AG08395 (cell line): ENCODE data around the gene SLC25A26.

Experiments
- DNase-seq: peaks from one replicate; pipeline ENCODE4 v3.0.0; 2012; ENCODE audit warnings: mixed read lengths, low spot score

SLC25A26 gene

DNA sequence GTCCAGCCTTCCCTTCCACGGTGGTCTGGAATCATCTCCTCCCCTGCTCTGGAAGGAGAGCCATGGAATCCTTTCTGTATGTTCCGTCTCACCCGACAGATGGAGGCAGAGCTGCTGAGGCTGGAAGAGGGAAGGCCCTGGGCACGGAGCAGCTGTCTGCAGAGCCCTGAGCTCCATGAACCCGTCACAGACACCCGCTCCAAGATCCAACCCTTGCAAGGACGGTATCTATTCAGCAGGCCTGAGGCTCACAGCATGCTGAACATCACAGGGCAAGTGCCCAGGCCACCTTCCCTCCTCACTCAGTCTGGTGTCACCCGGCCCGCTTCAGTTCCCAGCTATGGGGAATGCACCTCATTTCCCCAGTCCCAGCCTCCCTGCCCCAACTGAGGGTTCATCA lies 176.1 kb downstream of the SLC25A26 start:
- DNase-seq, result no peak

DNA sequence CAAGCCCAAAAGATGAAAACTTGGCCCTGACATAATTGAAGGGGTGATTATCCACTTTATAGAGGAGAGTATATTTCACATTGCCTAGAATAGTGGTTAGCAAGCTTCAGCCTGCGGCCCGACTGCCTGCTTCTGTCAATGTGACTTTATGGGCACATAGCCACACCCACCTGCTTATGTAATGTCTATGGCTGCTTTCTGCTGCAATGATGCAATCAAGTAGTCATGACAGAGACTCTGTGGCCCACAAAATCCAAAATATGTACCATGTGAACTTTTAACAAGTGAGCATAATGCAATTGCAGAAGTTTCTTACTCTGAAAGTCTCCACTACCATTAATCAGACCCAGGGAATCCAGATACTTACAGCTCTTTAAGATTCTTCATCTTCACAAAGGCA lies 176.9 kb downstream of the SLC25A26 start:
- DNase-seq, result no peak

DNA sequence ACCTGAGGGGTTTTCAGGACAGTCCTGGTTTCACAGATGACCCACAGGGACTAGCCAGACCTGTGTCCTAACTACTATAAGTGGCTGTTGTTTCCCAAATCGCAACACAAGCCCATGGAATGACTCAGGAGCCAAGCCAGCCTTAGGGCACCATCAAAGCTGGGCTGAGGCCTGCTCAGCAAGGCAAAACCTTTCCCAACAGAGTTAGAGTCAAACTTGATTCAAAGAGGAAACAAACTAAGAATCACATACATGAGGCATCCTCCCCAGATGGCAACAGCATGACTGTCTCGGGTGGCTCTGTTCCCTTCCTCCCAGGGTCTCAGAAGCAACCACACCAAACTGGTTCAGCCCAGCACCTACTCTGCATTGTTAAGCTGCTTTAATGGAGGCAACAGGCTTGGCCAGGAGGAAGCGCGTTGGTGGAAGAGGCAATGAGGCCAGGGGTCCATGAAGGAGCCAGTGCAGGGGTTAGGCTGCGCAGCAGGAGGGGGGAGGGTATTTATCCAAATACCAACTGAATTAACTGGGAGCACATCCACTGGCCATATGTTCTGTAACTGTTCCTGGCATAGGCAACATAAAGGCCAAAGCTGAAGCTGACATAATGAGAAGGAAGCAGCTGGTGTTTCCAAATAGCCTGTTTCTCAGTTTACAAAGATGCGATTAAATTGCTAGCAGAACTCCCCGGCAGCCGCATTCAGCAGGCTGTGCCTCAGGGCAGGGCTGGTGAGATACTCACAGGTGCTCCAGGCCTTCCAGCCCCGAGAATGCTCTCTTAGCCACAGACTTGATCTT lies 177.6 kb downstream of the SLC25A26 start:
- no peak for DNase-seq

DNA sequence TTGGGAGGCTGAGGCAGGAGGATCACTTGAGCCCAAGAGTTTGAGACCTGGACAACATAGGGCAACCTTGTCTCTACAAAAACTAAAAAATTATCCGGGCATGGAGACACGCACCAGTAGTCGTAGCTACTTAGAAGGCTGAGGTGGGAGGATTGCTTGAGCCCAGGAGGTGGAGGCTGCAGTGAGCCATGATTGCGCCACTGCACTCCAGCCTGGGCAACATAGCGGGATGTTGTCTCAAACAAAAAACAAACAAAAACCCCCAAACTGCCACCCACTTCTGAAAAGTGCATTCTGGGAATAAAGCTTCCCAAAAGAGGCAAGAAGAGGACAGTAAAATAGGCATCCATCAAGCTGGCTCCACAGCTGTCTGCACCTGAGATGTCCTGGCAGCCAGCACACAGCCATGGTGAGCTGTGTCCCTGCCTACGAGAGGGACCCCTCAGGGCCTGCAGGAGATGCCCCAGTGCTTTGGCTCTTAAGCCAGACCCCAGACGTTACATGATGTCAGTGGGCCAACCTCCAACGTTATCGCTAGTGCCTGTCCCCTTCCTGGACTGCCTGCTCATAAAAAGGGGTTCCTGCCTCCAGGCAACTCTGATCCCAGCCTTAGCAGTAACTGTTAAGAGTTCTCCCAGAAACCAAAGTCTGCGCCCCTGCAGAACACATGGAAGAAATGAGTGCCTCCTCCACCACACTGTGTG lies 178.9 kb downstream of the SLC25A26 start:
- DNase-seq, result no peak

DNA sequence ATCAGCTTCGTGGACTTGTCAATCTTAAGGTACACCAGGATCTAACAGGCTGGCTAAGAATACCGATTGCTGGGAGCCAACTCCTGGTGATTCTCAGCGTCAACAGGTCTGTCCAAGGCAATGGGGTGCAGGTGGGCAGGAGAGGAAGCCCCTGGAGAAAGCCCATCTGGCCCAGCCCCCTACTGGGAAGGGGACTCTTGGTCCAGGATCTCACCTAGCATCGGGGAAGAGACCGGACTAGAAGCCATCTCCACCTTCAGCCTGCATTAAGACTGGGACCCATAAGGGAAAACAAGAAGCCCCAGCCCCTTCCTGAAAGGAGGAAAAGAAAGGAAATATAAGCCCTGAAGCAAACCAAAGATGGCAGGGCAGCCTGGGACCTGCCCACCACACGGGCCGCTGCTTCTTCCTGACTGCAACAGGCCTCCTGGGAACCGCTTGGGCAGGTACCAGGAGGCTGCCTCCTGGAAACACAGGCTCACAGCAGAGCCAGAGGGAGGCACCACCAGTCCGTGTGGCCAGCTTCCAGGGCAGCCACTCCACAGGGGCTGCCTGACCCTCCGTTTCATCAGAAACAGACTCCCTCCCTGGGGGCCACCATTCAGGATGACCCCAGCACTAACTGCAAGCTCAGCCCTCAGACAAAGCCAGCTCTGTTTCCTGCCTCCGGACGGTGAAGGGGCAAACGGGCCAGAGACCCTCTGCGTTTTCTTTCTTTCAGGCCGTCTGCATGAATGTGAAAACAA lies 179.8 kb downstream of the SLC25A26 start:
- DNase-seq, result no peak

DNA sequence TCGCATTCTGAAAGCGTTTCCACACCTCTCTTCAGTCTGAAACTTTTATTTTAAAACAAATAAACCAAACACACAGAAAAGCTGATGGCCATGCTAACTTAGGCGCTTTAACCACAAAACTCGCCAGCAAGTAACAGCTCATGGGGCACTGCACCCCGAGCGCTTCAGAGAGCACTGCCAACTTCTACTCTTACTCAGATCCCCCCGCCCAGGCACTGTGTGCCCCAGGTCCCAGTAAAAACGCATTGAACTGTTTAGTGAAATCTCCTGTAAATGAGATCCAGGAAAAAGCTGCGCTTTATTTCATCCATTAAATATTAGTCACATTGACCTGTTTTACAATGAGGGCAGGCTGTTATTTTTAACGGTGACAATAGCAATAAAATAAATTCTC lies 180.4 kb downstream of the SLC25A26 start:
- DNase-seq, result no peak

DNA sequence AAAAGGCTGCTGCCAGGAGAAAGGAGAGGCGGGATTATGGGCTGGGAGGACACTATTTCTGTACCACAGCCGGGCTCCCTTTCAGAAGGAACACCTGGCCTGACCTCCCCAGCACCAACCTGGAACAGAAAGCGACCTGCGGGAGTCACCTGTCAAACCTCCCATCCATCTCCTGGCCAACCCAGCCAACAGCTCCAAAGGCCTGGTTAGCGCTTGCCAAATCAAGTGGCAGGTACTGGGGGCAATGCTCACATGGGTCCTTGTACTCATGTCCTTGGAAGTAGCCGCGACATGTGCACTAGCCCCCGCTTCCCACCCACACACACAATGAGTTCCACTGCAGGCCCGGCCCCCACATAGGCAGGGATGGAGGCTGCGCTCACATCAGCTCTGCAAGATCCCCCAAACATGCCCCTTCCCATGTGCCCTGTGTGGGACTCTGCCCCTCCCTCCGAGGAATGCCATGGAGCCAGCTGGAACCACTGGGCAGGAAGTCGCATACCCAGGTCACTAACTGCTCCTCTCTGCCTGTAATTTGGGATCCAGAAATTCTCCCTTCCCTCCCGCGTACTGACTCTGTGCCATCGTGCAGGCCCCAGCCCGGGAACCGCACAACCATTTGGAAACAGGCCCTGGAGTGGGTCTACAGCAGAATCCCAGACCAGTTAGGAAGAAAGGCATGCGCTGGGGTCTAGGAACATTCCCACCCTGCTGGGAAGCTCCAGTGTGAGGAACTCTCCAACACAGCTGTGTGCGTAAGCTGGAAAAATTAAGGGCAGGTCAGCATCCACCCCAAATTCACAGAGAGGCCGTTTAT lies 181.1 kb downstream of the SLC25A26 start:
- no peak for DNase-seq

DNA sequence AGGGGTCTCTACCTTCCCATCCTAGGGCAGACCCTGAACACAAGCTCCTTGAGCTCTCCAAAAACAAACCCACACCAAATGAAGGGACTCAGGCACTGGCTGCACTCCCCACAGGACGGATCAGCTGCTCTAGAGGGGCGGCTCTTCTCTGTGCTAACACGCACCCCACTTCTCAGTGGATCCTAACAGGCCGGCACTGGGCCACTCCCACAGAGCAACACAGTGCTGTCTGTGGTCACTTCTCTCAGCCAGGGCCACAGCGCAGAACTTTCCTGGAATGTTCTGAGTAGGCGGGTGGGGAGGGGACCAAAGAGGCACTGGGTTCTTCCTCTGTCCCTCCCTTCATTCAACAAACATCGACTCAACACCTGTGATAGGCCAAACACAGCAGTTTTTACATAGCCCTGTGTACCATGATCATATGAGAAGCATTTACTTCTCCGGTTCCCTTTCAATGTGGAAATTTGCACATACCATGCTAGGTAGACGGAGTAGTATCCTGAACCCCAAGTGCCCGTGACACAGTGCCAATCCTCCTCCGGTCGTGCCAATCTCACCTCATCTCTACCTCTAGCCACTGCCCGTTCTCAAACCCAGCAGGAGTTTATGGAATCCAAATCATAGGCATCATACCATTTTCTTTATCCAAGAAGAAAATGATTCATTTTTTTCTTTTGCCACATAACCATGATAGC lies 181.9 kb downstream of the SLC25A26 start:
- DNase-seq, result peak; percentile 56

DNA sequence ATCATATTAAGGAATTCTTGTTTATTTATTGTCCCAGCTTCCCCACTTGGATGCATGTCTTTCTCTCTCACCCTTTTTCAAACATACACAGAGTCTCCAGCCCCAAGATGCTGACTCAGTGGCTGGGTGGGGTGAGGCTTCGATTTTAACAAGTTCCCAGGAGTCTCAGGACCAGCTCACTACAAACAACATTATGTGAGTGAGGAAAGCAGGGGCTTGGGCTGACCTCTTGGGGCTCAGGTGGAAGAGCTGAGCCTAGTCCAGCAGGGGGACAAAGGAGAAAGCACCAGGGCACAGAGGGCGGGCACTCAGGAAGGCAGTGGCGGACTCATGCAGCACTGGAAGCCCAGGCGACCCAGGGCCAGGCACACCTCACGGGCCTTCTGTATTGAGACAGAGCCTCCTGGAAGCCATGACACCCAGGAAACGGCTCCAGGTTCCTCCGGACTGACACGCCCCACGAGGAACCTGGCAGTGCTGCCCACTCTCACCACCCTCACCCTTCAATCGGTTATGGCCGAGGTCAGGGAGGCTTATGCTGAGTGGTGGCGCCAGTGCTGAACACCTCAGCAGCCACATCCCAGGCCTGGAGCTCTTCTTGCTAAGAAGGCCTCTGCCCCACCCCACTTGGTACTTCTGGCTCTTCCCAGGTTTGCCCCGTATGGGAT lies 182.7 kb downstream of the SLC25A26 start:
- DNase-seq, result peak; percentile 34

DNA sequence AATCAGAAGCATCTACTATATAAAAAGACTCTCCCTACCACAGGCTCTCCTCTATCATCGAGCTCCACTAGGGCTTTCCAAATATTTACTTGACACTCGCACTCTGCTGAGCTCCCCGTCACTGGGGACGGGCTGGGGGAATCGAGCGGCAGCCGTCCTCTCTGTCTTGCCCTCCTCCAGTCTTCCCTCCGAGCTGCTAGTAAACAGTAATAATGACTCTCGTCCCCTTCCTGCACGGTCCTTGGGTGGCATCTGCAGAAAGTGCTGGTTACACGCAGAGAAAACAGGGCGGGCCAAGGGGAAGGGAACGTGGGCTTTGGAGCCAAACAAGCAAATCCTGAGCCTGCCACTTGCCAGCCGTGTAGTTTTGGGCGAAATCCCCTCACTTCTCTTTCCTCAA lies 183.4 kb downstream of the SLC25A26 start:
- DNase-seq, result no peak

DNA sequence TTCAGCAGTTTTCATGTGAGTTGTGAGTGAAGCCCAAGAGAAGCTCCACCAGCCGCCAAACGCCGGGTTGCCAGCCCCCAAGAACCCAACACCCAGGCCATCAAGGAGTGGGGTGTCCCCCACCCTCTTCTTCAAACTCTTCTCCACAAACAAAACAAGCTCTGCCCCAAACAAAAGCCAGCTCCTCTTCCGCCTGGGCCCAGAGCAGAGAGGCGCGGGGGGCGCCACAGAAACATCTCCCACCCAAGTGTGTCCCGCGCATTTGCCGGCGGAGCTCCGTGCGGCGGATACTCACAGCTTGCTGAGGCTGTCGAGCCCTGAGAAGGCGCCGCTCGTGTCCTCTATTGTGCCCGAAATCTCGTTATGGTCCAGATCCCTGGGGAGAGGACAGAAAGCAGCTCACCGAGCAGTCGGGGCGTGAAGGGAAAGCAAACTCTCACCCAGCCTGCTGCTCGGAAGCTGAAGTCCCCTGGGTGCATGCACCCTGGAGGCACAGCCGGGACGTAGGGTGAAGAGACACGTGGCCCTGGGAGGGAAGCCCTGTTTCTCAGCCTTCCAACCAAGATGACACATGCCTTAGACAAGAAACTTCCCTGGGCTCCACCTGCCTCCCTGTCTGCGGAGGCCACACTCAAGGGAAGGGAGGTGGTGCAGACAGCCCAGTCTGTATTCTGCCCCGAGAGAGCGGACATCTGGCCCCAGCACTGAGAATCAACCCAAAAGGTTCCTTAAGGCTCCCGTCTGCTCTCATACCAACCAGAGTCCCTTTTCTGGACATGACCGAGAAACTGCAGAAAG lies 184.3 kb downstream of the SLC25A26 start:
- no peak for DNase-seq

DNA sequence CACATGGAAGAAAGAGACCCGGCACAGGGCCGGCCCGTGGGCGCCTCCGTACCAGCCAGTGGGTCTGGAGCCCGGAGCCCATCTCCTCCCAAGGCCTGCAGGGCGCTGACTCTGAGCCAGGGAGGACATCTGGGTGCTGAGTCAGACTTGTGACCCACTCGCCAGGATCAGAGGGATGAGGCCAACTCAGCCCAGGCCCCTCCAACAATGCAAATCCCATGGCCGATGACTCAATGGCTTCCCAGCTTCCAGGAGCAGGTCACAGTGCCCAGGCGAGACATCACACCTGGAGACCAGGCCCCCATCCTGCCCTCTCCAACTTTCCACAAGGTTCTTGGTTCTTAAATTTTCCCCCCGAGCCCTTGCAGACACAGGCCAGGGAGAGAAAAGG lies 184.9 kb downstream of the SLC25A26 start:
- DNase-seq, result peak; percentile 92

DNA sequence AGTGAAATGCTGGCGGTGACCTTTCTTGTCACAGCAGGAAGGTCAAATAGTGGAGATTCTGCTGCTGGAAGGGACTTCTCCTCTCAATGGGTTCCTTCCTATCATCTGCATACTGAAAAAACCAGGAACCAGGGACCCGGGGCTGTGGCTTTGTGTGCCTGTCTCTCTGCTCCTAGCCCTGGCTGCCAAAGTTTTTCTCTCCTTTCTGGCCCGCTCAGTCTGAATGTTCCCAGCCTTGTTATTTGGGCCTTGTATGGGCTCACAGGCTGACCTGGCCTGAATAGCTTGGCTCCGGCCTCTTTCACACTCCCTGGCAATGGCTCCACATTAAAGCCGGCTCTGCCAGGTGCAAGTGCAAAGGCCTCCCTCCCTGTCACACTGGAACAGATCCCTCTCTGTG lies 185.4 kb downstream of the SLC25A26 start:
- no peak for DNase-seq

DNA sequence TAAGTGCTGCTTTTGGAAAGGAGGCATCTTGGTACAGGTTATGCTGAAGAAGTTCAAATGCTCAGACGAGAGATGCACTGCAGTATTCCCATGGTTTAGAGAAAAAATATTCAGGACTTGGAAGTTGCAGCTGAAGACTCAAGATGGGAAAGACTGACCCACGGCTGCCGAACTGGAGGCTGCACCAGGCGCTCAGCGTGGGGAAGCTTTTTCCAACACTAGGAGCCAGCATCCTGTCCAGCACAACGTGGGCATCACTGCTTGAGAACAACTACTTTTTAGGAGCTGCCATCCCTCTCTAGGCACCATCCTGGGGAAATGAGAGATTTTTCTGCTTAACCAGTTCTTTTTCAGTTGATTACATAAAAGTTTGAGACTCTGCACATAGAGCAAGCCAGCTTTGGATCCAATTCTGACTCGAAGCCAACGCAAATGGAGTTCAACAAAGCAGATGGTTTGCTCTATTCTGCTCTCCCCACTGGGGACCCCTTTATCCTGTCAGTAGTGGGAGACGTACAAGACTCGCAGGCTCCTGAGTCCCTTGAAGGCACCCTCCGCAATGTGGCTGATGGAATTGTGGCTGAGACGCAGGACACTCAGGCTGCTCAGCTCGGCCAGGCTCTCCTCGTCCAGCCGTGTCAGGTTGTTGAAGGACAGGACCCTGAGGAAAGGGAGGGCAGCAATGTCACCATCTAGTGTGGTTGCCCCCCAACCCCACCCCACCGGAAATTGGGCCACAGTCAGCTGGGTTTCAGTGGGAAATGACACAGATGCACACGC lies 186.2 kb downstream of the SLC25A26 start:
- no peak for DNase-seq

DNA sequence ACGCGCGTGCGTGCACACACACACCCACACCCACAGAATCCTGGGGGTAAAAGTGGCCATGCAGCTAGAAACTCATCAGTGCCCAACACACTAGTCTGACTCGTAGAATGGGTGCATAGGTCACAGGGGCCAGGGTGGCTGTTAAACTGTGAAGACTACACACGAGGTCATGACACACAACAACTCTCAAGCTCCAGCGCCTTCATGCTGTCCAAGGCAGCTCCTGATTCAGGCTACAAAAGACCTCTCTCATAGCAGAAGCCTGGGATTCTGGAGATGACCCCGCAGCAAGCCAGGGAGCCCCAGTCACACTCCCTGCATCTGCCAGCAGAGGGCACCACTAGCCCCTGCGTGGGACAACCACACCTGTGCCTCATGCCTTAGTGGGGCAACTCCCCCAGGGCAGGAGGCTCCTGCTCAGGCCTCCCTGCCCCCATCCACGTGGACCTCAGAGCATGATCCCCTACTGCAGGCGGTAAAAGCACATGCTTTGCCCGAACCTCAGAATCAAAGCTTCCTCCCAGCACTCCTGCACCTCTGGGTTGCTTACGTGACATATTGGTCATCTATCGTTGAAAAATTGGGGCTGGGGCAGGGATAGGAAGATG lies 186.9 kb downstream of the SLC25A26 start:
- peak; percentile 77 for DNase-seq

DNA sequence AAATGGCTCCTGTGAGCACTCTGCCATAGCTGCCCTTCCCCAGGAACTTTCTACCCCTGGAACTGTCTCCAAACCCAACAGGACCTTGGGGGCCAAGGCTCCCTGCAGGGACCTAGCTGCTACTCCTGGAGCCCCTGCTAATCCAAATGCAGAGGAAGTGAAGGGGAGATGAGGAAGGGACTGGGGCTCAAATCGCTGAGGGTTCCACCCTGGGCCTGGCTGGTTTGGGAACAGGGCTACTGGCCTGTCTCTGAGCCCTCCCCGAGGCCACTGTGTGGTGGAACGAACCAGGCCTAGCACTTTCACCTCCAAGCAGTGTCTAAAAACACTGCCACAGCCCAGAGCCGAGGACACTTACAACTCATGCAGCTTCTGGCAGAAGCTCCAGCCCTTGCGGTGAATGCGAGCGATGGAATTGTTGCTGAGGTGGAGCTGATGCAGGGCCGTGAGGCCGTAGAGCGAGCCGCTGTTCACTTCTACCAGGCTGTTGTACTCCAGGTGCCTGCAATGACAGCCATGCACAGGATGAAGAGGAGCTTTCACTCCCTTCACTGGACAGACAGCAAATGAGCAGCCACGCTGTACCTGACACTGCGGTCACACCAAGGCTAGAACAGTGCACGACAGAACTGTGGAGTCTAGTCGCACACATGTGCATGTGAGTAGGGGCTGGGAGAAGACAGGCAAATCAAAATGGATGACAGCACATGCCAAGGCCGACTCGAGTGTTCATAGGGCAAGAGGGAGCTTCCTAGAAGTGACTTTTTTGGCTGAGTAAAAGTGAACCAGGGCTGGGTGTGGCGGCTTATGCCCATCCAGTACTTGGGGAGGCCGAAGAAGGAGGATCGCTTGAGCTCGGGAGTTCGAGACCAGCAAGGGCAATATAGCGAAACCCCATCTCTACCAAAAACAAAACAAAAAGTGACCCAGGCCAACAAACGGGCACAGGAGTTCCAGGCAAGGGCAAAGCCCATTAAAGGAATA lies 189.3 kb downstream of the SLC25A26 start:
- DNase-seq, result no peak

DNA sequence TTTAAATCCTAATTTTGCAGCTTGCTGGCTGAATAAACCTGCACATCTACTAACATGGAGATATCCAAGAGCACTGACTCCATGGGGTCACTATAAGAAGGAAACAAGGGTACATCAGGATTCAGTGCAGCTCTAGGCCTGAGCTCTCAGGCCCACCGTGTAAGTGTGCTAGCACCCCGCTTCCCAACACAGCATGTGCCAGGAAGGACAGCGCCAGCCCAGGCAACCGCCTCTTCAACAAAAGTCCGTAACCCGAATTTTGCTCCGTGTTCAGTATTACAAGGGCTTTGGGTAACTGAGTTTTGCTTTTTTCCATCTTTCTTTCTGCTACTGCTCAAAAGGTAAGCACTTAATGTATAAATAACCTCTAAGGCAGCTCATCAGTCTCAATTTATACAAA lies 190.2 kb downstream of the SLC25A26 start:
- DNase-seq, result no peak

DNA sequence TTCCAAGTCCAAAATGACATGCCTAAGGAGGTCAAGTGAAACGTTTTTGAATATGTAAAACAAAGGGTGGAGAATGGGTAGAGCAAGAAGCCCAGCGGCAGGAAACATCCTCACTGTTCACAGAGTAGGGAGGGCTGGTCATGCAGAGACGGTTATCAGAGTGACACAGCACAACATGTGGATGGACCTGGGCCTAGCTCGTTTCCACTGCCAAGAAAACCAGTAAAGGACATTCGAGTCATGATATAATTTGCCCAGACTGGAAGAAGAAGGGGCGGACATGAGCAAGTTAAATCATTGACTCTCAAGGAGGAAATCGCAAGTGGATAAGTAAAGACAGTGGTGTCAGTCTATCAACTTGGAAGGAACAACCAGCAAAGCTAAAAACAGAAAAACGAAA lies 190.7 kb downstream of the SLC25A26 start:
- DNase-seq, result peak; percentile 43
